Hematopoietic multipotent progenitor cell (in vitro differentiated cells): Measurements from ENCODE around the gene OLFM4. TPM values are rescaled to one million over a fixed set of nuclear protein-coding genes. Genes with fewer than 3 reads are reported as not detected.

Experiments used
- DNase-seq, 3 donors: peaks; one replicate each; pipeline ENCODE4 v3.0.0-alpha.2; 2011 to 2015; ENCODE audit warnings: low read depth in 2 of 3, low spot score in 2 of 3
- total RNA-seq: library from RNA; depleted of rRNA; stranded (reverse); fragments of >200 nt; gene quantifications from one replicate; pipeline ENCODE4 v1.2.3, GENCODE V29; 2012

OLFM4 gene
- total RNA-seq, 1 donor, result 0.27 TPM

GRCh38 chr13:53014495-53015443 lies 13.8 kb upstream of the OLFM4 start:
- DNase-seq, result no peak

GRCh38 chr13:53015971-53016370 lies 12.6 kb upstream of the OLFM4 start:
- DNase-seq, result no peak

- DNase-seq, result no peak
These were observed 11.1 kb upstream of the OLFM4 start for GRCh38 chr13:53017433-53017970.

- no peak for DNase-seq
These were observed 9.6 kb upstream of the OLFM4 start for GRCh38 chr13:53018690-53019647.

- no peak for DNase-seq
These were observed 7.8 kb upstream of the OLFM4 start for GRCh38 chr13:53020764-53021335.

- no peak for DNase-seq
These were observed 5.4 kb upstream of the OLFM4 start for GRCh38 chr13:53023246-53023645.

GRCh38 chr13:53028063-53028462 lies 550 bp upstream of the OLFM4 start:
- no peak for DNase-seq

GRCh38 chr13:53032849-53033248 lies 4.2 kb downstream of the OLFM4 start:
- no peak for DNase-seq

GRCh38 chr13:53038993-53039392 lies 10.4 kb downstream of the OLFM4 start:
- no peak for DNase-seq

- DNase-seq, result no peak
These were observed 13.4 kb downstream of the OLFM4 start for GRCh38 chr13:53041968-53042516.

- no peak for DNase-seq
These were observed 14.3 kb downstream of the OLFM4 start for GRCh38 chr13:53042877-53043276.

GRCh38 chr13:53043398-53043797 lies 14.8 kb downstream of the OLFM4 start:
- no peak for DNase-seq

GRCh38 chr13:53045189-53045588 lies 16.6 kb downstream of the OLFM4 start:
- no peak for DNase-seq

GRCh38 chr13:53048880-53049279 lies 20.3 kb downstream of the OLFM4 start:
- DNase-seq, result no peak

- DNase-seq, result no peak
These were observed 21.5 kb downstream of the OLFM4 start for GRCh38 chr13:53050151-53050550.

GRCh38 chr13:53052675-53053074 lies 24.1 kb downstream of the OLFM4 start:
- no peak for DNase-seq

- no peak for DNase-seq
These were observed 26.0 kb downstream of the OLFM4 start for GRCh38 chr13:53054569-53054968.

GRCh38 chr13:53058065-53058679 lies 29.6 kb downstream of the OLFM4 start:
- DNase-seq, result no peak

- no peak for DNase-seq
These were observed 32.4 kb downstream of the OLFM4 start for GRCh38 chr13:53060840-53061490.
